CD4-positive, alpha-beta T cell treated with Interleukin-4 for 1 hour (primary cell): ENCODE results near the gene MOAP1.
A peak's percentile ranks its signal among the peaks of the same experiment; 100 is the strongest.
"Not testable (repeated sequence)": the region's sequence is repeated elsewhere in the genome, so short reads cannot be mapped to it uniquely, and the experiment has no call there.

ENCODE experiments used
- DNase-seq, 2 donors: peaks; one replicate each; pipeline ENCODE4 v3.0.0-alpha.2; 2020 to 2022

Gene MOAP1, protein sequence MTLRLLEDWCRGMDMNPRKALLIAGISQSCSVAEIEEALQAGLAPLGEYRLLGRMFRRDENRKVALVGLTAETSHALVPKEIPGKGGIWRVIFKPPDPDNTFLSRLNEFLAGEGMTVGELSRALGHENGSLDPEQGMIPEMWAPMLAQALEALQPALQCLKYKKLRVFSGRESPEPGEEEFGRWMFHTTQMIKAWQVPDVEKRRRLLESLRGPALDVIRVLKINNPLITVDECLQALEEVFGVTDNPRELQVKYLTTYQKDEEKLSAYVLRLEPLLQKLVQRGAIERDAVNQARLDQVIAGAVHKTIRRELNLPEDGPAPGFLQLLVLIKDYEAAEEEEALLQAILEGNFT

GRCh38 chr14:93184391-93185348, at the start of gene MOAP1, which contains the start of gene LYSET:
TSS of gene MOAP1 (minus strand) at chr14:93184897. CDS start at chr14:93184242, 655 bp downstream.
TSS of gene LYSET (plus strand) at chr14:93185317. CDS start at chr14:93185406, 89 bp downstream.
- peak; percentile 94 for DNase-seq

DNA sequence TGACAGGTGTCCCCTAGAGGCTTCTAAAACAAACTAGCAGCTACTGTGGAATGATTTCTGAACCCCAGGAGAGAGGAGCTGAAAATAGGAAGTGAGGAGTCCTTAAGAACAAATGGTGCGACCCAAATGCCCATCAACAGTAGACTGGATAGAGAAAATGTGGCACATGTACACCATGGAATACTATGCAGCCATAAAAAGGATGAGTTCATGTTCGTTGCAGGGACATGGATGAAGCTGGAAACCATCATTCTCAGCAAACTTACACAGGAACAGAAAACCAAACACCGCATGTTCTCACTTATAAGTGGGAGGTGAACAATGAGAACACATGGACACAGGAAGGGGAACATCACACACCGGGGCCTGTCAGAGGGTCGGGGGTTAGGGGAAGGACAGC, 48.4 kb upstream of the MOAP1 start:
- DNase-seq, result not testable (repeated sequence)

DNA sequence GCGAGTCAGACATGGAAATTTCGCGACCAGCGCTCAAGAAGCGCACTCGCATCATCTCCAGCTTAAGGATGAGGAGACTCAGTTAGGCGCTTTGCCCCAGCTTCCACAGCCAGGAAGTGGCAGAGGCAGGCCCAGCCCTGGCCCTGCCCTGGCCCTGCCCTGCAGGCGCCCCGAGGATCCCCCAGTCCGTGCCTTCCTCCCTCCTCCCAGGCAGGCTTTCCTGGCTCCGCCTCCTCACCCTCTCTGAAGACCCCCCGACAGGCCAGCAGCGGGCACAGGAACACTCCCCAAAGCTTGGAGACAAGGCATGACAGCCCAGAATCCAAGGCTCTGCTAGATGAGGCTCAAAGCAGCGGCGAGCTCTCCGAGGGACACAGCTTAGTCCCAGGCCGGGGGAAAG, 47.5 kb upstream of the MOAP1 start:
- DNase-seq, result no peak

GRCh38 chr14:93231129-93231979, 46.7 kb upstream of the MOAP1 start:
- no peak for DNase-seq

DNA sequence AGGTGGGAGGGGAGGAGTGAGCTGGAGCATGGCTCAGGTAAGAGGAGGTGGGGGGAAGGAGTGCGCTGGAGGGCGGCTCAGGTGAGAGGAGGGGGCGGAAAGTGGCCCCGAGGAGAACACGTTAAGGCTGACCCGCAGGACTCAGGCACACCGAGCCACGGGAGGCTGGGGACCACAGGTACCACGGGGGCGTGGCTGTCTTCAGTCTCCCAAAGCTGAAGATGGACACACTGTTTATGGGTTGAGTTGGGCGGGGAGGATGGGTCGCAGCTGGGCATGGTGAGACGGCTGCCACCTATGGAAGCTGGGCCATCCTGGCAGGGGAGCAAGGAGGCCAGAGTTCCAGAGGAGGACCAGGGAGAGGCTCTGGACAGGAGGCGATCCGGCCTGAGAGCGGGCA, 45.8 kb upstream of the MOAP1 start:
- no peak for DNase-seq

DNA sequence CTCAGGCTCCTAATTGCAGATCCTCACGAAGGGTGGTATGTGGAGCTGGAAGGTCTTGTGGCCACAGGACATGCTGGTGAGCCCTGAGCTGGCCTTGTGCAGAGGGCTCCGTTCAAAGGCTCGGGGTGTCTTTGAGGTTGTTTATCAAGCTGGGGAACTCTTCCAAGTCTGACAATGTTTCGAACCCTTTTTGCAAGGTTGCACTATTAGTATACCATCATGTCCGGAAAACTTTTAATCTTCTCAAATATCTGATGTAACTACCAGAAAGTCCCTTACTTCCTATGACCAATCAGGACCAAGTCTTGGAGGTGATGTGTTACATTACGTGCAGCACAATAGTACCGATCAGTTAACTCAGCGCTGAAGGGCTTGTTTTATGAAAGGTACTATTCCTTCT, 43.9 kb upstream of the MOAP1 start:
- DNase-seq, result no peak

DNA sequence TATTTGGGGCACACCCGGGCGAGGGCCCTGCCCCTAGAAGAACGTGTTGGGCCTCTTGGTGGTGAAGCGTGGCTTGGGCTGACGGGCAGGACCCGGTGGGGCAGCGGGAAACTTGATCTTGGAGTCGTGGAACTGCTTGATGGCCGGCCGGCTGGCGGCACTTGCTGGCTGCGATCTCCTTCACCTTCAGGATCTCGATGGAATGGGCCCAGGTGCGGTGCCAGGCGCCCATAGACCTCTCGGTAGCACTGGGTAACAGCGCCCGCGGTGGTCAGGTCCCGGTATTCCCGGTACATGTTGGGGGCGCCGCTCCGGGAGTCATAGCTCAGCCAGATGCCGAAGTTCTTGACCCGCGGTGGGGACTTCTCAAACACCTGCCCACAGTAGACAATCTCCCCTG, 38.9 kb upstream of the MOAP1 start:
- no peak for DNase-seq

GRCh38 chr14:93220509-93220908, 35.8 kb upstream of the MOAP1 start:
- no peak for DNase-seq

- peak; percentile 64 to 67 for DNase-seq
Observed at GRCh38 chr14:93219103-93219726, 34.5 kb upstream of the MOAP1 start.

DNA sequence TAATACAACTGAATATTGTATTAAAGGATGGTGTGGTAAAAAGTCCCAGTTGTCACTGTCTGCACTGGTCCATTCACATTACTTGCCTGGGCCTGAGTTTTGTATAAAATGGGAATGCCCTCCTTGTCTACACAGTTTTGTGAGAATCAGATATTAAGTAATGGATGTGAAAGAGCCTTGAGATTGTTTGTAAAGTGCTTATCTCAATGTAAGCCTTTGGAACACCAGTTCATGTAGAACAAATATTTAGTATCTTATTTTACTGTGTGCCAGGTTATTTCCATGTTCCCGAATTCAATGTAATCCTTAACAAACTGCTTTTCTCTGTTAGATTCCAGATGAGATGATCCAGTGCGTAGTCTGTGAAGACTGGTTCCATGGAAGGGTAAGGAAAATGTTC, 29.9 kb upstream of the MOAP1 start:
- DNase-seq, result no peak

DNA sequence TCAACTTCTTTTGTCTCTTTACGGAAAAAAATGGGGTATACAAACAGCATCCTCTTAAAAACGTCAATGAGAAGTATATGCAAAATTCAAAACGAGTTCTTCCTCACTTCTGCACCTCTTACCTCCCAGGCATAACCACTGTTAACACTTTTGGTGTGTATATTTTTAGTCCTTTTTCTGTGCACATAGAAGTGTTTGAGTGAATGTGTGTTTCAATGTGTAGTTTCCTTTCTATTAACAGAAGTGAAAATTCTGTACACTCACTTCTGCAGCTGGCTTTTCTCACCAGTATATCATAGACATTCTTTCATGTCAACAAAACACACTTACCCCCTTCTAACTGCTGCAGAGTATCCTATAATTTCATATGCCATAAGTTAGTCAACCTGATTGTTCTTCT, 27.7 kb upstream of the MOAP1 start:
- no peak for DNase-seq

- peak; percentile 16 to 25 for DNase-seq
Observed at GRCh38 chr14:93207468-93208308, 23.0 kb upstream of the MOAP1 start.

DNA sequence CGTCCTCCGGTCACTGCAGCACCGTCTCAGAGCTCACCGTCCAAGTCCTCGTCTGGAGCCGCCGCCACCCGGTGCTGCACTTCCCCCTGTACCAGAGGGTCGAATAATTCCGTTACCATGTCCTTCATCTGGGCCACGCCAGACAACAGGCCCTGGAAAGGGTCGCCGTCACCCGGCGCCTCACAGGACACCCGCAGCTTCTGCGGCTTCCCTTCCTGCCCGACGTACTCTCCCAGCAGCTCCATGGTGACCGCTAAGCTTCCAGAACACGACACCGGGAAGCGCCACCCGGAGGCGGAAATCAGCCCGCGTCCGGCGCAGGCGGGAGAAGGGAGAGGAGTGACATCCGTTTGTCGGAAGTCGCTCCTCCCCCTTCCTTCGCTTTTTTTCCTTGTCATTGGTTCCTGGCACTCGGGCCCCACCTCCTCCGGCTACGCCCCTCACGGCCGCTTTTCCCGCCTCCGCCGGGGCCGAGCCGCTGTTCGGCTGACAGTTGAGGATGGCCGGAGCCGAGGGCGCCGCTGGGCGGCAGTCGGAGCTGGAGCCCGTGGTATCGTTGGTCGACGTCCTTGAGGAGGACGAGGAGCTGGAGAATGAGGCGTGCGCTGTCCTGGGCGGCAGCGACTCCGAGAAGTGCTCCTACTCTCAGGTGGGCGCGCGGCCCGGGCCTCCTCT, 22.2 kb upstream of the MOAP1 start, which contains the start of the genes GON7 and UBR7:
TSS of gene GON7 (minus strand) at position 273 of the 675 bp plus-strand sequence. CDS start at position 245, 28 bp downstream.
TSS of gene UBR7 (plus strand) at position 464 of the 675 bp plus-strand sequence. CDS start at position 500, 36 bp downstream.
- peak; percentile 88 to 89 for DNase-seq

DNA sequence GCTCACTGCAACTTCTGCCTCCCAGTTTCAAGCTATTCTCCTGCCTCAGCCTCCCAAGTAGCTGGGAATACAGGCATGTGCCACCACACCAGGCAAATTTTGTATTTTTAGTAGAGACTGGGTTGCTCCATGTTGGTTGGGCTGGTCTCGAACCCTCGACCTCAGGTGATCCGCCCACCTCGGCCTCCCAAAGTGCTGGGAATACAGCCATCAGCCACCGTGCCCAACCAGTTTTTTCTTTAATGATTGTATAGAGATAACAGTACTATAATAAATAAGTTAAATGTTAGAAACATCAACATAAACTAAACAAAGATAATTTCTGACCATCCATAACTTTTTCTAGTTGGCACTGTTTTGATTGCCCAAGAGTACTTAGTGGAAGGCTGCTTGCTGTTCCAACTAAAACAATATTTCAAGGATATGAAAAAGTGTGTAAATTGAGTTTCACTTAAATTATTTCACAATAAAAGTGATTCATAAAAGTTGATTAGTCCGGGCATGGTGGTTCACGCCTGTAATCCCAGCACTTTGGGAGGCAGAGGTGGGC, 16.5 kb upstream of the MOAP1 start:
- DNase-seq, result no peak

DNA sequence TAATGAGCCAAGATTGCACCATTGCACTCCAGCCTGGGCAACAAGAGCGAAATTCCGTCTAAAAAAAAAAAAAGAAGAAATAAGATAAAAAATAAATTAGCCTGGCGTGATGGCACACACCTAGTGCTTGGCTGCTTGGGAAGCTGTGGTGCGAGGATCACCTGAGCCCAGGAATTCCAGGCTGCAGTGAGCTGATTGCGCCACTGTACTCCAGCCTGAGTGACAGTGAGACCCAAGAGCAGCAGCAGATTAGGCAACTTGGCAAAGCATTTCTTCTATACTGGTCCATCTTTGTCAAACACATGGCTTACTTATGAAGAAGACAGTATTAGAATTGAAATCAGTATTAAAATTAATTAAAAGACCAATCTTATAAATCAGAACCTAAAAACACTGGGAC, 15.9 kb upstream of the MOAP1 start:
- DNase-seq, result no peak

GRCh38 chr14:93199031-93199430, 14.3 kb upstream of the MOAP1 start:
- DNase-seq, result no peak

GRCh38 chr14:93195316-93195999, 10.8 kb upstream of the MOAP1 start:
- no peak for DNase-seq

GRCh38 chr14:93186956-93187355, 2.3 kb upstream of the MOAP1 start:
- DNase-seq, result no peak

- DNase-seq, result no peak
Observed at GRCh38 chr14:93186466-93186865, 1.8 kb upstream of the MOAP1 start.

DNA sequence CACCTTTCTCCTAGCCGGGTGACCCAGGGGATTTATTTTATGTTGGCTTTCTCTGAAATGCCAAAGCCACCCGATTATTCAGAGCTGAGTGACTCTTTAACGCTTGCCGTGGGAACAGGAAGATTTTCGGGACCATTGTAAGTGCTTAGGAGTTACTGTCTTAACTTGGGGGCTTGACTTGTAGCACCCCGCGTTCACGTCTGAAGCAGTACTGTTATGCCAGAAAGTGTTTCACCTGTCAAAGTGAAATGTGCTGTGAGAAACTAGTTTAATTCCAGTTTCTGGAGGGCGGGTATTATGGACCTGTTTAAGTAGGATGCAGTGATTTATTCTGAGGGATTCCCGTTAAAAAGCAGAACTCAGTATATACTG, 638 bp upstream of the MOAP1 start:
- DNase-seq, result no peak
